Keratinocyte (primary cell): ENCODE data around the gene F11R. TPM values are rescaled to one million over a fixed set of nuclear protein-coding genes. Genes with fewer than 3 reads are reported as not detected.

ENCODE experiments used
- DNase-seq: peaks from one replicate; pipeline ENCODE4 v3.0.0-alpha.2; 2011; ENCODE audit warnings: low read depth, missing footprints, low spot score
- FAIRE-seq: peaks from 2 replicates; lab custom pipeline; 2011; peaks lifted over from hg19 to GRCh38; lab: Jason Lieb, UNC
- H2AFZ ChIP-seq: 2 replicates; pipeline ENCODE4 v1.6.0; 2012; ENCODE audit warnings: low read length, control low read depth, inconsistent platforms; ENCODE audit not compliant: control insufficient read depth
- H3K27ac ChIP-seq: 2 replicates; pipeline ENCODE4 v1.5.1; 2011; ENCODE audit warnings: low read length; ENCODE audit not compliant: control insufficient read depth, insufficient read depth
- H3K27me3 ChIP-seq: 3 replicates; pipeline ENCODE4 v1.6.0; 2011; ENCODE audit warnings: low read length; ENCODE audit not compliant: control insufficient read depth, insufficient read depth; ENCODE audit errors: extremely low read depth
- H3K36me3 ChIP-seq, 2 experiments: 2 replicates in 1 of 2; 3 replicates in 1 of 2; pipeline ENCODE4 v1.5.1; 2011; ENCODE audit warnings: low read length in 2 of 2, mild to moderate bottlenecking in 1 of 2; ENCODE audit not compliant: control insufficient read depth in 2 of 2, insufficient read depth in 2 of 2; ENCODE audit errors: extremely low read depth in 1 of 2
- H3K4me1 ChIP-seq: 3 replicates; pipeline ENCODE4 v1.5.1; 2011; ENCODE audit warnings: low read length; ENCODE audit not compliant: control insufficient read depth, insufficient read depth; ENCODE audit errors: extremely low read depth
- H3K4me2 ChIP-seq: 3 replicates; pipeline ENCODE4 v1.6.0; 2011; ENCODE audit warnings: low read depth, low read length; ENCODE audit not compliant: control insufficient read depth, insufficient read depth; ENCODE audit errors: extremely low read depth
- H3K4me3 ChIP-seq, 3 experiments: fragments of 200-600 bp in 1 of 3; sonication (generic) in 1 of 3; 2 replicates in 2 of 3; 3 replicates in 1 of 3; pipeline ENCODE4 v1.5.1; 2011 to 2016; ENCODE audit warnings: low read length in 3 of 3, mild to moderate bottlenecking in 3 of 3, control low read depth in 2 of 3, inconsistent platforms in 1 of 3, low read depth in 1 of 3, mixed read lengths in 1 of 3, mixed run types in 1 of 3, moderate library complexity in 1 of 3; ENCODE audit not compliant: control insufficient read depth in 2 of 3, insufficient read depth in 2 of 3; ENCODE audit errors: extremely low read depth in 1 of 3
- H3K79me2 ChIP-seq: 2 replicates; pipeline ENCODE4 v1.6.0; 2012; ENCODE audit warnings: low read length; ENCODE audit not compliant: control insufficient read depth, insufficient read depth
- H3K9ac ChIP-seq: 3 replicates; pipeline ENCODE4 v1.6.0; 2011; ENCODE audit warnings: low read length; ENCODE audit not compliant: control insufficient read depth, insufficient read depth; ENCODE audit errors: extremely low read depth
- H3K9me1 ChIP-seq: 3 replicates; pipeline ENCODE4 v1.6.0; 2011; ENCODE audit warnings: low read length; ENCODE audit not compliant: control insufficient read depth, insufficient read depth; ENCODE audit errors: extremely low read depth
- H3K9me3 ChIP-seq: 2 replicates; pipeline ENCODE4 v1.5.1; 2012; ENCODE audit warnings: low read depth, low read length; ENCODE audit not compliant: control insufficient read depth
- H4K20me1 ChIP-seq: 3 replicates; pipeline ENCODE4 v1.6.0; 2011; ENCODE audit warnings: low read length; ENCODE audit not compliant: control insufficient read depth, insufficient read depth; ENCODE audit errors: extremely low read depth
- CTCF ChIP-seq, 3 experiments: IDR thresholded peaks in 1 of 3; conservative IDR thresholded peaks in 1 of 3; optimal IDR thresholded peaks in 1 of 3; 2 replicates in 2 of 3; 3 replicates in 1 of 3; pipeline versions ENCODE3 to v1.5.1; 2011; ENCODE audit warnings: low read length in 3 of 3, mild to moderate bottlenecking in 3 of 3, moderate library complexity in 2 of 3, control low read depth in 1 of 3, inconsistent platforms in 1 of 3; ENCODE audit not compliant: insufficient read depth in 2 of 3; ENCODE audit errors: extremely low read depth in 1 of 3
- EZH2 ChIP-seq: IDR thresholded peaks from one replicate; pipeline ENCODE4 v1.6.1; 2012; ENCODE audit warnings: inconsistent platforms, mild to moderate bottlenecking, low read length, moderate library complexity
- dilution Hi-C: fragments of 300-500 bp; cut with MboI; formaldehyde crosslinking; loops from one replicate; pipeline ENCODE4 v1.7.0; 2020; ENCODE audit warnings: low sequenced_read_pairs; ENCODE audit not compliant: extremely low pct_ligation_motif_present
- polyA plus RNA-seq, 5 experiments: library from polyadenylated mRNA; depleted of rRNA in 3 of 5; stranded (reverse) in 3 of 5; stranded (forward) in 1 of 5; unstranded in 1 of 5; fragments of >200 nt; gene quantifications; 1 replicate in 1 of 5; 2 replicates in 3 of 5; 3 replicates in 1 of 5; pipeline versions ENCODE4 v1.2.1 to v1.2.3, GENCODE V29; 2011 to 2012; ENCODE audit warnings: missing spikeins in 2 of 5, low read depth in 1 of 5, low replicate concordance in 1 of 5

F11R gene
- polyA plus RNA-seq, 1 donor (not counting 4 experiments of a cell fraction or from before 2014, with no cell fraction given) = 224 TPM

- no peak overlapping the region for H3K27ac ChIP-seq
- H4K20me1 ChIP-seq = peaks cover 13% of the 10 kb centered on the region
- no peak for DNase-seq
- H2AFZ ChIP-seq = no peak overlapping the region
- FAIRE-seq = no peak
- H3K4me3 ChIP-seq = no peak overlapping the region
- H3K79me2 ChIP-seq = peaks cover 91% of the 10 kb centered on the region
- dilution Hi-C loops = no loop called here
- peaks cover 8% of the 10 kb centered on the region for H3K9me1 ChIP-seq
- no peaks in the 10 kb centered on the region for H3K9me3 ChIP-seq
- H3K27me3 ChIP-seq = no peaks in the 10 kb centered on the region
- H3K4me2 ChIP-seq = no peak overlapping the region
- peaks cover 20% of the 10 kb centered on the region for H3K4me1 ChIP-seq
- no peak overlapping the region for H3K9ac ChIP-seq
- no peak for TF ChIP-seq CTCF (optimal IDR thresholded peaks at IDR 0.05 in 1 of 3, IDR thresholded peaks at IDR 0.05 in 1 of 3, conservative IDR thresholded peaks at IDR 0.05 in 1 of 3; ENCODE audit: extremely low read depth in 1 of 3, insufficient read depth in 2 of 3, low read length in 3 of 3)
- TF ChIP-seq EZH2 = no peak
- peaks cover 11 to 14% of the 10 kb centered on the region in 2 experiments for H3K36me3 ChIP-seq
Observed at GRCh38 chr1:161009602-161010211, 11.2 kb downstream of the F11R start.

GRCh38 chr1:161008869-161009510 is 12.0 kb downstream of the F11R start:
- no peak overlapping the region for H3K4me3 ChIP-seq
- H3K79me2 ChIP-seq = peaks cover 92% of the 10 kb centered on the region
- H2AFZ ChIP-seq = no peak overlapping the region
- no peaks in the 10 kb centered on the region for H3K9me3 ChIP-seq
- peaks cover 13% of the 10 kb centered on the region for H4K20me1 ChIP-seq
- H3K9ac ChIP-seq = no peak overlapping the region
- dilution Hi-C loops = no loop called here
- H3K9me1 ChIP-seq = peaks cover 8% of the 10 kb centered on the region
- FAIRE-seq (no peak), DNase-seq (no peak)
- no peak overlapping the region for H3K4me2 ChIP-seq
- H3K4me1 ChIP-seq = peaks cover 14% of the 10 kb centered on the region
- peaks cover 11% of the 10 kb centered on the region in 2 experiments for H3K36me3 ChIP-seq
- H3K27me3 ChIP-seq = no peaks in the 10 kb centered on the region
- H3K27ac ChIP-seq = no peak overlapping the region
- no peak for TF ChIP-seq CTCF (optimal IDR thresholded peaks at IDR 0.05 in 1 of 3, IDR thresholded peaks at IDR 0.05 in 1 of 3, conservative IDR thresholded peaks at IDR 0.05 in 1 of 3; ENCODE audit: extremely low read depth in 1 of 3, insufficient read depth in 2 of 3, low read length in 3 of 3)
- no peak for TF ChIP-seq EZH2
